GM19023 (cell line): Measurements from ENCODE around the gene VPS18.

ENCODE experiments used
- ATAC-seq: cut with Tn5 transposase; IDR thresholded peaks from one replicate; pipeline ENCODE4 v1.9.1; 2021; ENCODE audit warnings: mild to moderate bottlenecking, moderate library complexity; ENCODE audit not compliant: unreplicated experiment

Gene VPS18

GRCh38 chr15:40867199-40867598 is 27.1 kb upstream of the VPS18 start:
- no peak for ATAC-seq

GRCh38 chr15:40869686-40870085 is 24.6 kb upstream of the VPS18 start:
- ATAC-seq = no peak

- no peak for ATAC-seq
These were observed 23.5 kb upstream of the VPS18 start for GRCh38 chr15:40870716-40871115.

- no peak for ATAC-seq
These were observed 22.3 kb upstream of the VPS18 start for GRCh38 chr15:40871749-40872617.

GRCh38 chr15:40872791-40873693 is 21.2 kb upstream of the VPS18 start:
- no peak for ATAC-seq

GRCh38 chr15:40873694-40874561 is 20.3 kb upstream of the VPS18 start, which contains the start of gene RHOV:
RHOV (minus strand) TSS chr15:40874234; CDS start chr15:40874139, 95 bp downstream.
- ATAC-seq = peak; percentile 65

GRCh38 chr15:40875991-40876730 is 18.1 kb upstream of the VPS18 start:
- no peak for ATAC-seq

GRCh38 chr15:40877694-40878093 is 16.6 kb upstream of the VPS18 start:
- no peak for ATAC-seq

- ATAC-seq = peak; percentile 56
These were observed 15.5 kb upstream of the VPS18 start for GRCh38 chr15:40878785-40879184.

GRCh38 chr15:40879609-40880008 is 14.6 kb upstream of the VPS18 start:
- no peak for ATAC-seq

GRCh38 chr15:40881351-40881750 is 12.9 kb upstream of the VPS18 start:
- ATAC-seq = no peak

GRCh38 chr15:40886586-40886985 is 7.7 kb upstream of the VPS18 start:
- ATAC-seq = no peak

- ATAC-seq = no peak
These were observed 5.1 kb upstream of the VPS18 start for GRCh38 chr15:40889112-40889511.

GRCh38 chr15:40891138-40891537 is 3.1 kb upstream of the VPS18 start:
- no peak for ATAC-seq

GRCh38 chr15:40891810-40892446 is 2.3 kb upstream of the VPS18 start:
- no peak for ATAC-seq

- ATAC-seq = no peak
These were observed 1.7 kb upstream of the VPS18 start for GRCh38 chr15:40892447-40893012.

- ATAC-seq = no peak
These were observed 1.1 kb upstream of the VPS18 start for GRCh38 chr15:40893019-40893670.

- ATAC-seq = peak; percentile 35
These were observed 615 bp downstream of the VPS18 start for GRCh38 chr15:40894681-40895448.
